Activated T-cell treated with anti-CD3 and anti-CD28 coated beads, Interleukin-2, amount 50 U/mL, for 72 hours (primary cell): ENCODE results near the gene OTOF. TPM values are rescaled to one million over a fixed set of nuclear protein-coding genes. Genes with fewer than 3 reads are reported as not detected.
A peak's percentile ranks its signal among the peaks of the same experiment; 100 is the strongest.
"Not testable (repeated sequence)": the region's sequence is repeated elsewhere in the genome, so short reads cannot be mapped to it uniquely, and the experiment has no call there.

Experiments used
- ATAC-seq, 2 donors: fragments of 150-1000 bp; cut with Tn5 transposase; replicated peaks in 1 of 2; 2 replicates each; pipeline ENCODE4 v1.10.0; 2021; ENCODE audit warnings: moderate library complexity in 2 of 2, mild to moderate bottlenecking in 1 of 2
- DNase-seq, 2 donors: peaks; one replicate each; pipeline ENCODE4 v3.0.0; 2021 to 2022; ENCODE audit warnings: mixed read lengths in 1 of 2
- H3K27ac Mint-ChIP-seq: one replicate; pipeline ENCODE4 v1.8.0; 2022; ENCODE audit warnings: mild to moderate bottlenecking, moderate library complexity, mixed read lengths
- H3K27me3 Mint-ChIP-seq: one replicate; pipeline ENCODE4 v1.8.0; 2022; ENCODE audit warnings: low read depth, mixed read lengths
- H3K36me3 Mint-ChIP-seq, 2 donors: one replicate each; pipeline ENCODE4 v1.8.0; 2022; ENCODE audit warnings: mixed read lengths in 2 of 2, mild to moderate bottlenecking in 1 of 2; ENCODE audit not compliant: insufficient read depth in 2 of 2
- H3K4me1 Mint-ChIP-seq: one replicate; pipeline ENCODE4 v1.8.0; 2022; ENCODE audit warnings: low read depth, mixed read lengths
- H3K4me3 Mint-ChIP-seq, 2 donors: one replicate each; pipeline ENCODE4 v1.8.0; 2022; ENCODE audit warnings: mild to moderate bottlenecking in 2 of 2, mixed read lengths in 2 of 2, moderate library complexity in 2 of 2
- H3K9me3 Mint-ChIP-seq, 2 donors: one replicate each; pipeline ENCODE4 v1.8.0; 2022; ENCODE audit warnings: mixed read lengths in 2 of 2
- total RNA-seq, 2 donors: library from RNA; stranded (reverse); gene quantifications; one replicate each; pipeline ENCODE4 v1.2.3, GENCODE V29; 2022

OTOF gene
- total RNA-seq, 2 donors from 2014 or later, result 1.6 to 4.7 TPM

DNA sequence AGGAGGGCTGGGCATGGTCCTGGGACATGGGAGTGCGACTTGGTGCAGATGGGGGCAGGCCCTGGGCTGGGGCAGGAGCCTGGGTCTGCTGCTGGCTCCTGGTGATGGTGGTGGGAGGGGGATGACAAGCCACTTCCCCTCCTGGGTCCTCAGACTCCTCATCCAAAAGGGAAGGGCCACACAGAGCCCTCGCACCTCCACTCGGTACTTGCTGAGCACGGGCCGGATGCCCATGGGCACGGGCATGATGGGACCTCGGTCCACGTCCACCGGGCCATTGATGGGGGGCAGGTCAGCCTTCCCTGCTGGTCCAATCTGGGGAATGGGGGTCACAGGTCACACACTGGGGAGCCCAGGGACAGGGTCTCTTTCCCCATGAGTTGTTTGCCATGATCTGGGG is 4.1 kb downstream of the OTOF start:
- H3K27ac Mint-ChIP-seq, result no peak overlapping the region
- no peaks in the 10 kb centered on the region for H3K27me3 Mint-ChIP-seq
- H3K4me1 Mint-ChIP-seq, result peaks cover 9% of the 10 kb centered on the region
- H3K9me3 Mint-ChIP-seq, result peaks cover 0 to 10% of the 10 kb centered on the region in 2 donors
- H3K4me3 Mint-ChIP-seq, result no peak overlapping the region
- DNase-seq (no peak), ATAC-seq (no peak)
- H3K36me3 Mint-ChIP-seq, result peaks cover 0 to 3% of the 10 kb centered on the region in 2 donors

GRCh38 chr2:26472821-26473655 is 4.9 kb downstream of the OTOF start:
- no peak overlapping the region for H3K27ac Mint-ChIP-seq
- H3K9me3 Mint-ChIP-seq, result peaks cover 0 to 10% of the 10 kb centered on the region in 2 donors
- peaks cover 8% of the 10 kb centered on the region for H3K4me1 Mint-ChIP-seq
- ATAC-seq (no peak), DNase-seq (no peak)
- no peaks in the 10 kb centered on the region for H3K27me3 Mint-ChIP-seq
- H3K36me3 Mint-ChIP-seq, result peaks cover 0 to 3% of the 10 kb centered on the region in 2 donors
- H3K4me3 Mint-ChIP-seq, result no peak overlapping the region

GRCh38 chr2:26471766-26472706 is 5.9 kb downstream of the OTOF start:
- no peaks in the 10 kb centered on the region for H3K27me3 Mint-ChIP-seq
- H3K9me3 Mint-ChIP-seq, result peaks cover 0 to 10% of the 10 kb centered on the region in 2 donors
- H3K4me1 Mint-ChIP-seq, result no peaks in the 10 kb centered on the region
- H3K27ac Mint-ChIP-seq, result no peak overlapping the region
- no peak overlapping the region for H3K4me3 Mint-ChIP-seq
- H3K36me3 Mint-ChIP-seq, result peaks cover 0 to 3% of the 10 kb centered on the region in 2 donors
- DNase-seq, result no peak
- ATAC-seq, result no peak

GRCh38 chr2:26471289-26471688 is 6.6 kb downstream of the OTOF start:
- Mint-ChIP-seq H3K9me3 (peaks cover 0 to 10% of the 10 kb centered on the region in 2 donors), H3K27ac (no peak overlapping the region), H3K4me3 (no peak overlapping the region), H3K27me3 (no peaks in the 10 kb centered on the region), H3K4me1 (no peaks in the 10 kb centered on the region), H3K36me3 (peaks cover 0 to 3% of the 10 kb centered on the region in 2 donors)
- DNase-seq (no peak), ATAC-seq (no peak)

DNA sequence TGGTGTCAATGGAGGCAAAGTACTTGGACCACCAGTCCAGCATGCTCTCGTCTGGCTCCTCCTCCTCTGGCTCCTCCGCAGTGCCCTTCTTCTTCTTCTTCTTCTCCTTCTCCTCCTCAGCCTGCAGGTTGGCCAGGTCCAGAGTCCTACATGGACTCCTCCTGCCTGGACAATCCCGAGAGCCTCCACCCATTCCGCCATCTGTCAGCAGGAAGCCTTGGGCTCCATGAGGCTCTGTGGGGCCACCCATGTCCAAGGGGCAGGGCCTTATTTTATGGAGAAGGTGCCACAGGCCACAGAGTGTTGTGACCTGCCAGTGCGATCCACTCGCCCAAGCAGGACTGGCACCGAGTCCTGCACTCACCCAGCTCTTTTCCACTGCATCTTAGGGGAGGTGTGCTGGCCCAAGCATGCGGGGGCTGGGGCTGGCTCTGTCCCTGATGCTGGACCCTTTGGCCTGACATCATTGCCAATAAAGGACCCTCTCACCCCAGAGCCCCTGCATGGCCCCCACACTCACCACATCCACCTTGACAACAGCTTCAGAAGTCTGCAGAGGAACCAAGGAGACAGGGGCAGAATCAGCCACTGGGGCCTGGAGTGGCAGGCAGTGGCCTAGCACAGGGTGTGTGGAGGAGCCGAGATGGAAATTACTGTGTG is 7.2 kb downstream of the OTOF start:
- no peak overlapping the region for H3K4me3 Mint-ChIP-seq
- no peaks in the 10 kb centered on the region for H3K27me3 Mint-ChIP-seq
- DNase-seq (no peak), ATAC-seq (no peak)
- peaks cover 0 to 10% of the 10 kb centered on the region in 2 donors for H3K9me3 Mint-ChIP-seq
- no peak overlapping the region for H3K27ac Mint-ChIP-seq
- H3K4me1 Mint-ChIP-seq, result no peaks in the 10 kb centered on the region
- peaks cover 0 to 3% of the 10 kb centered on the region in 2 donors for H3K36me3 Mint-ChIP-seq

GRCh38 chr2:26469955-26470354 is 8.0 kb downstream of the OTOF start:
- Mint-ChIP-seq H3K27me3 (no peaks in the 10 kb centered on the region), H3K27ac (no peak overlapping the region), H3K36me3 (peaks cover 0 to 3% of the 10 kb centered on the region in 2 donors), H3K9me3 (peaks cover 0 to 10% of the 10 kb centered on the region in 2 donors), H3K4me3 (no peak overlapping the region), H3K4me1 (no peaks in the 10 kb centered on the region)
- ATAC-seq, result no peak
- no peak for DNase-seq

- Mint-ChIP-seq H3K27me3 (no peaks in the 10 kb centered on the region), H3K9me3 (peaks cover 0 to 10% of the 10 kb centered on the region in 2 donors), H3K27ac (no peak overlapping the region), H3K4me3 (no peak overlapping the region), H3K4me1 (no peaks in the 10 kb centered on the region), H3K36me3 (peaks cover 0 to 3% of the 10 kb centered on the region in 2 donors)
- DNase-seq (peak; percentile 68 to 77), ATAC-seq (peak; percentile 35 to 50)
Measured at GRCh38 chr2:26469092-26469710, 8.7 kb downstream of the OTOF start.

GRCh38 chr2:26468544-26468943 is 9.4 kb downstream of the OTOF start:
- H3K36me3 Mint-ChIP-seq, H3K27ac Mint-ChIP-seq: not testable (repeated sequence)

GRCh38 chr2:26466662-26467310 is 11.1 kb downstream of the OTOF start:
- no peaks in the 10 kb centered on the region for H3K4me1 Mint-ChIP-seq
- no peak overlapping the region for H3K4me3 Mint-ChIP-seq
- ATAC-seq, result no peak
- H3K9me3 Mint-ChIP-seq, result peaks cover 0 to 7% of the 10 kb centered on the region in 2 donors
- no peak overlapping the region for H3K27ac Mint-ChIP-seq
- peaks cover 0 to 3% of the 10 kb centered on the region in 2 donors for H3K36me3 Mint-ChIP-seq
- DNase-seq, result no peak
- no peaks in the 10 kb centered on the region for H3K27me3 Mint-ChIP-seq

More at GRCh38 chr2:26468544-26468943, 9.4 kb downstream of the OTOF start:
- not testable (repeated sequence) for H3K27me3 Mint-ChIP-seq, H3K4me3 Mint-ChIP-seq, ATAC-seq, DNase-seq, H3K4me1 Mint-ChIP-seq
- H3K9me3 Mint-ChIP-seq, result peaks cover 0 to 10% of the 10 kb centered on the region in 2 donors

- H3K36me3 Mint-ChIP-seq, result peaks cover 0 to 3% of the 10 kb centered on the region in 2 donors
- no peak overlapping the region for H3K4me3 Mint-ChIP-seq
- ATAC-seq (no peak), DNase-seq (no peak)
- no peaks in the 10 kb centered on the region for H3K27me3 Mint-ChIP-seq
- no peak overlapping the region for H3K27ac Mint-ChIP-seq
- peaks cover 0 to 4% of the 10 kb centered on the region in 2 donors for H3K9me3 Mint-ChIP-seq
- H3K4me1 Mint-ChIP-seq, result no peaks in the 10 kb centered on the region
Measured at GRCh38 chr2:26465981-26466471, 11.9 kb downstream of the OTOF start.

- Mint-ChIP-seq H3K36me3 (peaks cover 0 to 3% of the 10 kb centered on the region in 2 donors), H3K4me3 (no peak overlapping the region), H3K27me3 (no peaks in the 10 kb centered on the region), H3K4me1 (no peaks in the 10 kb centered on the region), H3K27ac (no peak overlapping the region), H3K9me3 (peaks cover 0 to 4% of the 10 kb centered on the region in 2 donors)
- ATAC-seq, result no peak
- no peak for DNase-seq
Measured at GRCh38 chr2:26465266-26465925, 12.5 kb downstream of the OTOF start.
